ENCODE measurements around the gene ZBTB38. TPM values are rescaled to one million over a fixed set of nuclear protein-coding genes. Genes with fewer than 3 reads are reported as not detected.

The ZBTB38 gene
- total and polyA plus RNA-seq, 2 of the 13 experiments (the other 11 are each of a cell fraction or from before 2014, with no cell fraction given) = 26.8 to 51.7 TPM

GRCh38 chr3:141331377-141332318 lies 36.7 kb upstream of the ZBTB38 start:
- POLR2A ChIA-PET = interaction anchor here (0.5 to 3.0 kb wide), 5 partner anchors 12 to 100 kb away, joined by 3 to 11 read pairs (median 4); no protein-coding TSS in a partner anchor

More at GRCh38 chr3:141331377-141332318, 36.7 kb upstream of the ZBTB38 start:
- FAIRE-seq = peak; percentile 59
- WGBS (ENCODE audit: low lambda C conversion rate) = 7% methylated on average over 8 of the region's 9 CpGs
- H3K9me3 ChIP-seq (ENCODE audit: low read length) = no peaks in the 10 kb centered on the region
- H3K27me3 ChIP-seq (ENCODE audit: control insufficient read depth in 1 of 2, insufficient read depth in 2 of 2, low read length in 2 of 2) = no peaks in the 10 kb centered on the region
- H4K20me1 ChIP-seq (ENCODE audit: insufficient read depth, low read length) = no peaks in the 10 kb centered on the region
- BruUV-seq (replicated peaks) = no TSS peak
- no peaks in the 10 kb centered on the region for H3K36me3 ChIP-seq (replicated peaks in 1 of 2; ENCODE audit: control insufficient read depth in 1 of 2, insufficient read depth in 2 of 2, low read length in 2 of 2)
- H3K27ac ChIP-seq (ENCODE audit: extremely low read length, insufficient read depth, low read length) = no peak overlapping the region
- TF ChIP-seq NR2F6 (IDR thresholded peaks at IDR 0.05) (peak; percentile 24; the same call in 1 of the 2 replicates), NR2F6 (CRISPR knock-in tag; IDR thresholded peaks at IDR 0.05) (no peak), EP300 (IDR thresholded peaks at IDR 0.05; ENCODE audit: low read depth in 2 of 2, low read length in 2 of 2) (0 out of 4 replicates have a peak, but pooled peaks of 1 of the 2 experiments have one; percentile 20), EP300 (CRISPR knock-in tag; IDR thresholded peaks at IDR 0.05; ENCODE audit: borderline replicate concordance) (no peak), ISL2 (CRISPR knock-in tag; IDR thresholded peaks at IDR 0.05) (no peak), SALL1 (CRISPR knock-in tag; IDR thresholded peaks at IDR 0.05) (peak; percentile 6; the same call in 1 of the 2 replicates), RARA (CRISPR knock-in tag; IDR thresholded peaks at IDR 0.05) (peak; percentile 53), FOSL2 (CRISPR knock-in tag; IDR thresholded peaks at IDR 0.05) (peak; percentile 77), ZBTB21 (CRISPR knock-in tag; IDR thresholded peaks at IDR 0.05) (no peak), ARID5B (CRISPR knock-in tag; IDR thresholded peaks at IDR 0.05) (0 out of 2 replicates have a peak, but pooled peaks have one; percentile 10), ZBTB4 (CRISPR knock-in tag; IDR thresholded peaks at IDR 0.05; ENCODE audit: borderline replicate concordance) (no peak), SOX5 (CRISPR knock-in tag; IDR thresholded peaks at IDR 0.05; ENCODE audit: borderline replicate concordance) (no peak)
- in situ Hi-C loops (cut with HindIII; ENCODE audit: extremely low pct_ligation_motif_present, low pct_unique_long_range_greater_than_20kb) (no loop called here), intact Hi-C loops (cut with micrococcal nuclease; ENCODE audit: unreplicated experiment) (no loop called here)
- peak; percentile 53 for DNase-seq (ENCODE audit: low spot score)
- peak; percentile 73 for ATAC-seq
- peak overlapping the region in 2 of 3 experiments; percentile 6 to 30; a peak in 3 of 6 replicates for H3K4me3 ChIP-seq (replicated peaks in 1 of 3; ENCODE audit: insufficient read depth in 1 of 3, low read depth in 2 of 3, low read length in 3 of 3)
- CTCF ChIA-PET (ENCODE audit: low intra/inter-chr PET ratio, low total read pairs) = no interaction called here
- H2AFZ ChIP-seq (ENCODE audit: low read length) = no peak overlapping the region
- H3K9ac ChIP-seq (ENCODE audit: insufficient read depth, low read depth, low read length) = no peak overlapping the region
- H3K4me1 ChIP-seq (ENCODE audit: insufficient read depth, low read length) = peaks cover 46% of the 10 kb centered on the region
- H3K4me2 ChIP-seq (ENCODE audit: low read depth, low read length) = peak overlapping the region; percentile 71
- H3K79me2 ChIP-seq (ENCODE audit: insufficient read depth, low read length) = no peaks in the 10 kb centered on the region

Measured in HepG2 (cell line).